ENCODE data around the gene TBATA. TPM values are rescaled to one million over a fixed set of nuclear protein-coding genes. Genes with fewer than 3 reads are reported as not detected.

The TBATA gene
- total and polyA plus RNA-seq, 2 of the 8 experiments (the other 6 are each of a cell fraction or from before 2014, with no cell fraction given) = not detected

DNA sequence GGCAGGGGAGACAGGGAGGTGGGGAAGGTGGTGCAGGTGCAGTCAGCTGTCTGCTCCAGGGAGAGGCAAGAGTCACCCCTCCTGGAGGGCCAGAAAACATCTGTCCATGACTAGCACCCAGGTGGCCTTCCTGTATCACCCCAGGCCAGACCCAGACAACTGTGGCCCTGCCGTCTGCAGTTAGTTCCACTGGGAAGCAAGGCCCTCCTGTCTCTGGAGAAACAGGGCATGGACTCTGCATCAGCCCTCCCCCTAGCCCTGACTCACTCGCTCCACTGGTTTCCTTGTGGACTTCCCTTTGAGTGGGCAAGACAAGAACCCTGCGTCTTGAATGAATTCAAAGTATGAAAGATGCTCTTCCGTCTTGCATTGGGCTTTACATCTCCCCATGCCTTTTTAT, 12.6 kb downstream of the TBATA start (continued):
- TF ChIP-seq, protein P1, sequence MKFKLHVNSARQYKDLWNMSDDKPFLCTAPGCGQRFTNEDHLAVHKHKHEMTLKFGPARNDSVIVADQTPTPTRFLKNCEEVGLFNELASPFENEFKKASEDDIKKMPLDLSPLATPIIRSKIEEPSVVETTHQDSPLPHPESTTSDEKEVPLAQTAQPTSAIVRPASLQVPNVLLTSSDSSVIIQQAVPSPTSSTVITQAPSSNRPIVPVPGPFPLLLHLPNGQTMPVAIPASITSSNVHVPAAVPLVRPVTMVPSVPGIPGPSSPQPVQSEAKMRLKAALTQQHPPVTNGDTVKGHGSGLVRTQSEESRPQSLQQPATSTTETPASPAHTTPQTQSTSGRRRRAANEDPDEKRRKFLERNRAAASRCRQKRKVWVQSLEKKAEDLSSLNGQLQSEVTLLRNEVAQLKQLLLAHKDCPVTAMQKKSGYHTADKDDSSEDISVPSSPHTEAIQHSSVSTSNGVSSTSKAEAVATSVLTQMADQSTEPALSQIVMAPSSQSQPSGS (IDR thresholded peaks at IDR 0.05; ENCODE audit: low read length) = no peak
- TF ChIP-seq KDM4A (IDR thresholded peaks at IDR 0.05; ENCODE audit: low read depth, low read length, severe bottlenecking) (no peak), POU5F1 (IDR thresholded peaks at IDR 0.05; ENCODE audit: low read depth, low read length) (no peak)
- TF ChIP-seq, protein P2, sequence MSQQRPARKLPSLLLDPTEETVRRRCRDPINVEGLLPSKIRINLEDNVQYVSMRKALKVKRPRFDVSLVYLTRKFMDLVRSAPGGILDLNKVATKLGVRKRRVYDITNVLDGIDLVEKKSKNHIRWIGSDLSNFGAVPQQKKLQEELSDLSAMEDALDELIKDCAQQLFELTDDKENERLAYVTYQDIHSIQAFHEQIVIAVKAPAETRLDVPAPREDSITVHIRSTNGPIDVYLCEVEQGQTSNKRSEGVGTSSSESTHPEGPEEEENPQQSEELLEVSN (IDR thresholded peaks at IDR 0.05) = no peak

Measured in H1 (cell line).